ENCODE measurements around the gene CITED2.

The CITED2 gene

GRCh38 chr6:139356924-139357323, 17.5 kb downstream of the CITED2 start (continued):
- no peak for TF ChIP-seq ZNF311 (tag by site-specific recombination; IDR thresholded peaks at IDR 0.05; ENCODE audit: borderline replicate concordance)

DNA sequence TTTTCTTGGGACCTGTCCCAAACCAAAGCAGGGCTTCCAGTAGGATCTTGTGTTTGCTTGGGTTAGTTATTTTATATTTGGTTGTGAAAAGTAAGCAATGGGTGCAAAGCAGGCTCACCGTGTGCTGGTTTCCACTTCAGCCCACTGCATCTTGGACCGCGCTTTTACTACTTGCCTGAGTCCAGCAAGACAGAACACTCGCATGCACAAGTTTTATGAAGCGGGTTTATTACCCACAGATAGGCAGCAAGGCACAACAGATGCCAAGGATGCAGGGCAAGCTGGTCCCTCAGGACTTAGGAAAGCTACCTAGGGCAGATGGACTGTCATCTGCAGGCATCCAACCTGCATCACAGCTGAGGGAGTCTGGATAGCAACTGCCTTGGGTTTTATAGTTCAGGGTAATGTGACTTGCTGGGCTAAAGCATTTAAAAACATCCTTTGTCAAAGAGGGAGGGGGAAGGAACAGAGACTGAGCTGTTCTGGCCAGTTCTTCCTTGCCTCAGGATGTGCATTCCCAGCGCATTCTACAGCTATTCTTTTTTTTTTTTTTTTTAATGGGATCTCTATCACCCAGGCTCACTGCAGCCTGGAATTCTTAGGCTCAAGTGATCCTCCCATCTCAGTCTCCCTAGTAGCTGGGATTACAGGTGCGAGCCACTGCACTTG, 18.5 kb downstream of the CITED2 start:
- H3K4me1 ChIP-seq (ENCODE audit: control insufficient read depth, insufficient read depth, low read length): no peaks in the 10 kb centered on the region
- H3K4me3 ChIP-seq (ENCODE audit: low read depth, low read length): no peak overlapping the region
- no peak overlapping the region for H3K27ac ChIP-seq (ENCODE audit: extremely low read depth, low read depth, low read length)
- ChIA-PET CTCF (interaction anchor here (0.6 to 1.0 kb wide), 2 partner anchors 540 to 767 kb away, joined by 3 read pairs; no protein-coding TSS in a partner anchor), POLR2A (no interaction called here)
- H3K9me3 ChIP-seq (ENCODE audit: control insufficient read depth, insufficient read depth, low read depth, low read length): no peaks in the 10 kb centered on the region
- H3K36me3 ChIP-seq (ENCODE audit: control insufficient read depth in 2 of 2, insufficient read depth in 1 of 2, low read length in 2 of 2): no peaks in the 10 kb centered on the region
- TF ChIP-seq EGR2 (tag by site-specific recombination; IDR thresholded peaks at IDR 0.05; ENCODE audit: low read depth): no peak
- TF ChIP-seq ZNF560 (tag by site-specific recombination; IDR thresholded peaks at IDR 0.05; ENCODE audit: borderline replicate concordance): no peak
- TF ChIP-seq ZNF596 (tag by site-specific recombination; IDR thresholded peaks at IDR 0.05): no peak
- TF ChIP-seq ZNF354C (tag by site-specific recombination; IDR thresholded peaks at IDR 0.05; ENCODE audit: borderline replicate concordance, low read depth): no peak
- no peak for TF ChIP-seq ZNF211 (tag by site-specific recombination; IDR thresholded peaks at IDR 0.05; ENCODE audit: low read depth)
- no peak for TF ChIP-seq ZNF776 (tag by site-specific recombination; IDR thresholded peaks at IDR 0.05; ENCODE audit: borderline replicate concordance)
- TF ChIP-seq ZNF501 (tag by site-specific recombination; IDR thresholded peaks at IDR 0.05): no peak
- TF ChIP-seq ZNF549 (tag by site-specific recombination; IDR thresholded peaks at IDR 0.05): no peak
- no peak for TF ChIP-seq ZNF311 (tag by site-specific recombination; IDR thresholded peaks at IDR 0.05; ENCODE audit: borderline replicate concordance)
- TF ChIP-seq ZNF768 (tag by site-specific recombination; IDR thresholded peaks at IDR 0.05): no peak

DNA sequence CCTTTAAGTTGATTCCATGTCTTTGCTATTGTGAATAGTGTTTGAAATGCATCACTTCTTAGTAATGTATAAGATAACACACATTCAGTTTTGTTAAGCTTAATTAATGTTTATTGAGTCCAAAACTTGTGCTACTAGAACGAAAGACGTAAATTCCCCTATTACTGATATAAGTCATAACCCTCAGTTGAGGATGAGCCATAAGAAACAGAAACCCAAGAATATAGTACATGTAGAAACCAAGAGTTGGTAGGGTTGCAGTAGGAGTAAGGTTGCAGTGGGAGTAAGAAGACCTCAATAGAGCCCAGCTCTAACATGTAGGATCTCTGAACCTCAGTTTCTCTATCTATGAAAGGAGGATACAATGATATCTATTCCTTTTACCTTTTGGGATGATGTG, 19.3 kb downstream of the CITED2 start:
- H3K9me3 ChIP-seq (ENCODE audit: control insufficient read depth, insufficient read depth, low read depth, low read length): no peaks in the 10 kb centered on the region
- no peak overlapping the region for H3K4me3 ChIP-seq (ENCODE audit: low read depth, low read length)
- H3K4me1 ChIP-seq (ENCODE audit: control insufficient read depth, insufficient read depth, low read length): no peaks in the 10 kb centered on the region
- no peak overlapping the region for H3K27ac ChIP-seq (ENCODE audit: extremely low read depth, low read depth, low read length)
- no peaks in the 10 kb centered on the region for H3K36me3 ChIP-seq (ENCODE audit: control insufficient read depth in 2 of 2, insufficient read depth in 1 of 2, low read length in 2 of 2)
- ChIA-PET CTCF (interaction anchor here (0.6 to 0.7 kb wide), 2 partner anchors 35 to 766 kb away, joined by 3 to 5 read pairs; no protein-coding TSS in a partner anchor), POLR2A (interaction anchor here (0.6 kb wide), 1 partner anchor 136 kb away, joined by 4 read pairs; no protein-coding TSS in a partner anchor)
- no peak for TF ChIP-seq ZNF621 (tag by site-specific recombination; IDR thresholded peaks at IDR 0.05)

- ChIA-PET CTCF (interaction anchor here (1.2 kb wide), 1 partner anchor 707 kb away, joined by 3 read pairs; no protein-coding TSS in a partner anchor), POLR2A (no interaction called here)
- no peak for TF ChIP-seq ZNF16 (tag by site-specific recombination; IDR thresholded peaks at IDR 0.05; ENCODE audit: low read depth)
- no peak for TF ChIP-seq ZNF423 (tag by site-specific recombination; IDR thresholded peaks at IDR 0.05)
- TF ChIP-seq ZNF280D (tag by site-specific recombination; IDR thresholded peaks at IDR 0.05): no peak
- TF ChIP-seq ZNF202 (tag by site-specific recombination; IDR thresholded peaks at IDR 0.05; ENCODE audit: borderline replicate concordance): no peak
- H3K4me3 ChIP-seq (ENCODE audit: low read depth, low read length): no peak overlapping the region
- no peaks in the 10 kb centered on the region for H3K9me3 ChIP-seq (ENCODE audit: control insufficient read depth, insufficient read depth, low read depth, low read length)
- no peaks in the 10 kb centered on the region for H3K4me1 ChIP-seq (ENCODE audit: control insufficient read depth, insufficient read depth, low read length)
- no peak overlapping the region for H3K27ac ChIP-seq (ENCODE audit: extremely low read depth, low read depth, low read length)
- H3K36me3 ChIP-seq (ENCODE audit: control insufficient read depth in 2 of 2, insufficient read depth in 1 of 2, low read length in 2 of 2): no peaks in the 10 kb centered on the region
Measured at GRCh38 chr6:139354189-139354588, 20.3 kb downstream of the CITED2 start.
